ENCODE data around the gene THAP11. TPM values are rescaled to one million over a fixed set of nuclear protein-coding genes. Genes with fewer than 3 reads are reported as not detected.

THAP11 gene
- total RNA-seq, 1 experiment from 2014 or later = 20.5 TPM

- Mint-ChIP-seq H3K27me3 (ENCODE audit: insufficient read depth, unreplicated experiment) (no peaks in the 10 kb centered on the region), H3K4me1 (ENCODE audit: insufficient read depth, unreplicated experiment) (peaks cover 16% of the 10 kb centered on the region), H3K27ac (ENCODE audit: low read depth, unreplicated experiment) (peak overlapping the region; percentile 86), H3K9me3 (ENCODE audit: unreplicated experiment) (no peaks in the 10 kb centered on the region), H3K36me3 (ENCODE audit: insufficient read depth, unreplicated experiment) (peaks cover 6% of the 10 kb centered on the region), H3K4me3 (ENCODE audit: unreplicated experiment) (peak overlapping the region; percentile 84)
- ChIA-PET CTCF (interaction anchor here (0.6 to 1.7 kb wide), 17 partner anchors 9 to 279 kb away, joined by 3 to 8 read pairs (median 4); partner anchors contain the start of gene CTCF), POLR2A (interaction anchor here (0.6 to 2.1 kb wide), 4 partner anchors 19 to 94 kb away, joined by 3 to 6 read pairs (median 4); partner anchors contain the start of gene PSKH1)
- TF ChIP-seq CTCF (IDR thresholded peaks at IDR 0.05; ENCODE audit: unreplicated experiment) = no peak
- DNase-seq (ENCODE audit: unreplicated experiment) = no peak
- BruUV-seq (replicated peaks) = no TSS peak
- intact Hi-C loops (cut with micrococcal nuclease) = loop anchor here (5.0 to 10.0 kb wide), 3 partner anchors 76 to 317 kb away; partner anchors contain the start of gene RIPOR1
These were observed 813 bp upstream of the THAP11 start for GRCh38 chr16:67841198-67841815.

- no TSS peak for BruUV-seq (replicated peaks)
- peak; percentile 37 for DNase-seq (ENCODE audit: unreplicated experiment)
- H3K27ac Mint-ChIP-seq (ENCODE audit: low read depth, unreplicated experiment) = peak overlapping the region; percentile 86
These were observed 606 bp downstream of the THAP11 start for GRCh38 chr16:67842509-67843342.

GRCh38 chr16:67843343-67843765 is 1.2 kb downstream of the THAP11 start:
- DNase-seq (ENCODE audit: unreplicated experiment) = no peak
- intact Hi-C loops (cut with micrococcal nuclease) = loop anchor here (5.0 to 10.0 kb wide), 3 partner anchors 74 to 319 kb away; partner anchors contain the start of gene RIPOR1
- Mint-ChIP-seq H3K36me3 (ENCODE audit: insufficient read depth, unreplicated experiment) (peaks cover 7% of the 10 kb centered on the region), H3K27me3 (ENCODE audit: insufficient read depth, unreplicated experiment) (no peaks in the 10 kb centered on the region), H3K27ac (ENCODE audit: low read depth, unreplicated experiment) (peak overlapping the region; percentile 19), H3K4me1 (ENCODE audit: insufficient read depth, unreplicated experiment) (peaks cover 16% of the 10 kb centered on the region), H3K4me3 (ENCODE audit: unreplicated experiment) (peak overlapping the region; percentile 84), H3K9me3 (ENCODE audit: unreplicated experiment) (no peaks in the 10 kb centered on the region)
- no peak for TF ChIP-seq CTCF (IDR thresholded peaks at IDR 0.05; ENCODE audit: unreplicated experiment)
- ChIA-PET POLR2A (interaction anchor here (0.7 to 8.4 kb wide), 10 partner anchors 10 to 124 kb away, joined by 3 to 141 read pairs (median 5); partner anchors contain the start of genes GFOD2, PSKH1 and PSMB10), CTCF (interaction anchor here (0.7 to 4.2 kb wide), 12 partner anchors 10 to 281 kb away, joined by 3 to 45 read pairs (median 4); partner anchors contain the start of gene CTCF)
- no TSS peak for BruUV-seq (replicated peaks)

More at GRCh38 chr16:67842509-67843342, 606 bp downstream of the THAP11 start:
- peak overlapping the region; percentile 84 for H3K4me3 Mint-ChIP-seq (ENCODE audit: unreplicated experiment)
- H3K9me3 Mint-ChIP-seq (ENCODE audit: unreplicated experiment) = no peaks in the 10 kb centered on the region
- no peak for TF ChIP-seq CTCF (IDR thresholded peaks at IDR 0.05; ENCODE audit: unreplicated experiment)
- CTCF ChIA-PET = interaction anchor here (0.7 to 4.2 kb wide), 10 partner anchors 9 to 85 kb away, joined by 3 to 45 read pairs (median 4); no protein-coding TSS in a partner anchor
- POLR2A ChIA-PET = interaction anchor here (0.7 to 8.4 kb wide), 5 partner anchors 18 to 93 kb away, joined by 3 to 141 read pairs (median 6); partner anchors contain the start of gene PSKH1
- H3K4me1 Mint-ChIP-seq (ENCODE audit: insufficient read depth, unreplicated experiment) = peaks cover 16% of the 10 kb centered on the region
- H3K36me3 Mint-ChIP-seq (ENCODE audit: insufficient read depth, unreplicated experiment) = peaks cover 6% of the 10 kb centered on the region
- intact Hi-C loops (cut with micrococcal nuclease) = loop anchor here (5.0 to 10.0 kb wide), 3 partner anchors 75 to 318 kb away; partner anchors contain the start of gene RIPOR1
- no peaks in the 10 kb centered on the region for H3K27me3 Mint-ChIP-seq (ENCODE audit: insufficient read depth, unreplicated experiment)
